ENCODE measurements around the gene NCAPD2.
"Not testable (repeated sequence)": the region's sequence is repeated elsewhere in the genome, so short reads cannot be mapped to it uniquely, and the experiment has no call there.

NCAPD2 gene

GRCh38 chr12:6477601-6478377 lies 16.1 kb upstream of the NCAPD2 start:
- not testable (repeated sequence) for H3K9ac ChIP-seq (ENCODE audit: low read length); H3K36me3 ChIP-seq (ENCODE audit: control insufficient read depth, insufficient read depth, low read length); H3K4me1 ChIP-seq (ENCODE audit: control insufficient read depth, insufficient read depth, low read length); H3K4me3 ChIP-seq (ENCODE audit: low read depth, low read length); H3K27me3 ChIP-seq (ENCODE audit: control insufficient read depth, insufficient read depth, low read length); H3K9me3 ChIP-seq (ENCODE audit: control insufficient read depth, insufficient read depth, low read depth, low read length); H3K27ac ChIP-seq (ENCODE audit: low read depth, low read length)

GRCh38 chr12:6478416-6478815 lies 15.5 kb upstream of the NCAPD2 start:
- no peak overlapping the region for H3K27ac ChIP-seq (ENCODE audit: low read depth, low read length)
- no peaks in the 10 kb centered on the region for H3K4me1 ChIP-seq (ENCODE audit: control insufficient read depth, insufficient read depth, low read length)
- no peaks in the 10 kb centered on the region for H3K36me3 ChIP-seq (ENCODE audit: control insufficient read depth, insufficient read depth, low read length)
- no peak overlapping the region for H3K9ac ChIP-seq (ENCODE audit: low read length)
- H3K4me3 ChIP-seq (ENCODE audit: low read depth, low read length) = no peak overlapping the region
- H3K27me3 ChIP-seq (ENCODE audit: control insufficient read depth, insufficient read depth, low read length) = no peaks in the 10 kb centered on the region
- H3K9me3 ChIP-seq (ENCODE audit: control insufficient read depth, insufficient read depth, low read depth, low read length) = 0 out of 2 replicates have a peak, but pooled peaks cover 4% of the 10 kb centered on the region

- peaks cover 9% of the 10 kb centered on the region for H3K36me3 ChIP-seq (ENCODE audit: control insufficient read depth, insufficient read depth, low read length)
- H3K9ac ChIP-seq (ENCODE audit: low read length) = no peak overlapping the region
- peaks cover 3% of the 10 kb centered on the region; the same call in 1 of the 2 replicates for H3K4me1 ChIP-seq (ENCODE audit: control insufficient read depth, insufficient read depth, low read length)
- H3K9me3 ChIP-seq (ENCODE audit: control insufficient read depth, insufficient read depth, low read depth, low read length) = no peaks in the 10 kb centered on the region
- H3K27ac ChIP-seq (ENCODE audit: low read depth, low read length) = no peak overlapping the region
- no peak overlapping the region for H3K4me3 ChIP-seq (ENCODE audit: low read depth, low read length)
- H3K27me3 ChIP-seq (ENCODE audit: control insufficient read depth, insufficient read depth, low read length) = no peaks in the 10 kb centered on the region
Measured at GRCh38 chr12:6488240-6488639, 5.7 kb upstream of the NCAPD2 start.

DNA sequence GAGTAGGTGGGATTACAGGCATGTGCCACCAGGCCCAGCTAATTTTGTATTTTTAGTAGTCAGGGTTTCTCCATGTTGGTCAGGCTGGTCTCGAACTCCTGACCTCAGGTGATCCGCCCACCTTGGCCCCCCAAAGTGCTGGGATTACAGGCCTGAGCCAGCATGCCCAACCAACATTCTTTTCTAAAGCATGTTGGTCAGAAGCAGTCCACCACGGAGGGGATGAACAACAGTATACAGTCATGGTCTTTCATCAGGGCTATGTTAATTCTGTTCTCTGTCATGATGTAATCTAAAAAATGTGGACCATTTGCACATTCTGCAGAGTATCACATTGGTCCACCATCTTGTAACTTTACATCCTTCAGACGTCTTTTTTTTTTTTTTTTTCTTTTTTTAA lies 4.5 kb upstream of the NCAPD2 start:
- H3K27ac ChIP-seq (ENCODE audit: low read depth, low read length) = no peak overlapping the region
- no peak overlapping the region for H3K9ac ChIP-seq (ENCODE audit: low read length)
- peaks cover 3% of the 10 kb centered on the region; the same call in 1 of the 2 replicates for H3K4me1 ChIP-seq (ENCODE audit: control insufficient read depth, insufficient read depth, low read length)
- H3K36me3 ChIP-seq (ENCODE audit: control insufficient read depth, insufficient read depth, low read length) = peaks cover 9% of the 10 kb centered on the region
- no peaks in the 10 kb centered on the region for H3K27me3 ChIP-seq (ENCODE audit: control insufficient read depth, insufficient read depth, low read length)
- H3K4me3 ChIP-seq (ENCODE audit: low read depth, low read length) = no peak overlapping the region
- H3K9me3 ChIP-seq (ENCODE audit: control insufficient read depth, insufficient read depth, low read depth, low read length) = no peaks in the 10 kb centered on the region

- not testable (repeated sequence) for H3K27me3 ChIP-seq (ENCODE audit: control insufficient read depth, insufficient read depth, low read length); H3K4me3 ChIP-seq (ENCODE audit: low read depth, low read length); H3K4me1 ChIP-seq (ENCODE audit: control insufficient read depth, insufficient read depth, low read length); H3K9me3 ChIP-seq (ENCODE audit: control insufficient read depth, insufficient read depth, low read depth, low read length); H3K27ac ChIP-seq (ENCODE audit: low read depth, low read length); H3K9ac ChIP-seq (ENCODE audit: low read length)
- peaks cover 18% of the 10 kb centered on the region for H3K36me3 ChIP-seq (ENCODE audit: control insufficient read depth, insufficient read depth, low read length)
Measured at GRCh38 chr12:6490673-6491072, 3.2 kb upstream of the NCAPD2 start.

- Histone ChIP-seq H3K27me3 (ENCODE audit: control insufficient read depth, insufficient read depth, low read length) (no peaks in the 10 kb centered on the region), H3K4me1 (ENCODE audit: control insufficient read depth, insufficient read depth, low read length) (peaks cover 10% of the 10 kb centered on the region), H3K9ac (ENCODE audit: low read length) (peak within 1 kb of the TSS; percentile 89), H3K27ac (ENCODE audit: low read depth, low read length) (peak within 1 kb of the TSS; percentile 72; the same call in 1 of the 2 replicates), H3K36me3 (ENCODE audit: control insufficient read depth, insufficient read depth, low read length) (peaks cover 36% of the 10 kb centered on the region), H3K9me3 (ENCODE audit: control insufficient read depth, insufficient read depth, low read depth, low read length) (no peaks in the 10 kb centered on the region), H3K4me3 (ENCODE audit: low read depth, low read length) (peak within 1 kb of the TSS; percentile 88)
Measured at GRCh38 chr12:6492838-6493496, 935 bp upstream of the NCAPD2 start, which contains the start of gene MRPL51. Gene MRPL51, minus strand, starts transcription at chr12:6493262. Its CDS starts 126 bp downstream, at chr12:6493136.

- Histone ChIP-seq H3K36me3 (ENCODE audit: control insufficient read depth, insufficient read depth, low read length) (peaks cover 49% of the 10 kb centered on the region), H3K4me1 (ENCODE audit: control insufficient read depth, insufficient read depth, low read length) (peaks cover 10% of the 10 kb centered on the region), H3K27ac (ENCODE audit: low read depth, low read length) (peak overlapping the region; percentile 28; the same call in 1 of the 2 replicates)
Measured at GRCh38 chr12:6494258-6494743, 399 bp downstream of the NCAPD2 start.

DNA sequence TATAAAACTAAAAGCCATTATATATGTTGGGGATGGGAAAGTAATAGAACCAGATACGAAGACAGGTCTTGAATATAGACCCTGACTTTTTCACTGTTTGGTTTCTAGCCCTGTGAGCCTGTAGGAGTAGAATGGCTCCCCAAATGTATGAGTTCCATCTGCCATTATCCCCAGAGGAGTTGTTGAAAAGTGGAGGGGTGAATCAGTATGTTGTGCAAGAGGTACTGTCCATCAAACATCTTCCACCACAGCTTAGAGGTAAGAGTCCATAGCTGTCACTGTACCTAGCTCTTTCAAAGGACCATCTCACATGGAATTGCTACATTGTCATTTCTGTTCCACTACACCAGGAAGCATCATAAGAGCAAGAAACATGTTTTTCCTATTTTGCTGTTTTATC lies 1.1 kb downstream of the NCAPD2 start:
- H3K27me3 ChIP-seq (ENCODE audit: control insufficient read depth, insufficient read depth, low read length) = no peaks in the 10 kb centered on the region
- H3K27ac ChIP-seq (ENCODE audit: low read depth, low read length) = no peak overlapping the region; the same call in 1 of the 2 replicates
- peaks cover 56% of the 10 kb centered on the region for H3K36me3 ChIP-seq (ENCODE audit: control insufficient read depth, insufficient read depth, low read length)
- no peaks in the 10 kb centered on the region for H3K9me3 ChIP-seq (ENCODE audit: control insufficient read depth, insufficient read depth, low read depth, low read length)
- H3K4me1 ChIP-seq (ENCODE audit: control insufficient read depth, insufficient read depth, low read length) = peaks cover 10% of the 10 kb centered on the region
- peak overlapping the region; percentile 88 for H3K4me3 ChIP-seq (ENCODE audit: low read depth, low read length)
- H3K9ac ChIP-seq (ENCODE audit: low read length) = peak overlapping the region; percentile 89

More at GRCh38 chr12:6494258-6494743, 399 bp downstream of the NCAPD2 start:
- Histone ChIP-seq H3K9me3 (ENCODE audit: control insufficient read depth, insufficient read depth, low read depth, low read length) (no peaks in the 10 kb centered on the region), H3K27me3 (ENCODE audit: control insufficient read depth, insufficient read depth, low read length) (no peaks in the 10 kb centered on the region), H3K4me3 (ENCODE audit: low read depth, low read length) (peak overlapping the region; percentile 88), H3K9ac (ENCODE audit: low read length) (peak overlapping the region; percentile 89)

- H3K9me3 ChIP-seq (ENCODE audit: control insufficient read depth, insufficient read depth, low read depth, low read length); H3K4me1 ChIP-seq (ENCODE audit: control insufficient read depth, insufficient read depth, low read length); H3K4me3 ChIP-seq (ENCODE audit: low read depth, low read length); H3K9ac ChIP-seq (ENCODE audit: low read length); H3K27ac ChIP-seq (ENCODE audit: low read depth, low read length); H3K27me3 ChIP-seq (ENCODE audit: control insufficient read depth, insufficient read depth, low read length): not testable (repeated sequence)
- peaks cover 66% of the 10 kb centered on the region for H3K36me3 ChIP-seq (ENCODE audit: control insufficient read depth, insufficient read depth, low read length)
Measured at GRCh38 chr12:6497291-6497690, 3.4 kb downstream of the NCAPD2 start.

- H3K4me3 ChIP-seq (ENCODE audit: low read depth, low read length) = no peak overlapping the region
- no peaks in the 10 kb centered on the region for H3K4me1 ChIP-seq (ENCODE audit: control insufficient read depth, insufficient read depth, low read length)
- no peaks in the 10 kb centered on the region for H3K27me3 ChIP-seq (ENCODE audit: control insufficient read depth, insufficient read depth, low read length)
- H3K9ac ChIP-seq (ENCODE audit: low read length) = no peak overlapping the region
- H3K36me3 ChIP-seq (ENCODE audit: control insufficient read depth, insufficient read depth, low read length) = peaks cover 76% of the 10 kb centered on the region
- H3K9me3 ChIP-seq (ENCODE audit: control insufficient read depth, insufficient read depth, low read depth, low read length) = no peaks in the 10 kb centered on the region
- H3K27ac ChIP-seq (ENCODE audit: low read depth, low read length) = no peak overlapping the region
Measured at GRCh38 chr12:6500466-6500865, 6.6 kb downstream of the NCAPD2 start.

All from HUES6 (cell line).